HepG2 (cell line): ENCODE data around the gene ZMPSTE24. TPM values are rescaled to one million over a fixed set of nuclear protein-coding genes. Genes with fewer than 3 reads are reported as not detected.

Source experiments
- ATAC-seq: fragments of 200-7000 bp; cut with Tn5 transposase; 3 replicates; pipeline ENCODE4 v1.9.1; 2020; ENCODE audit warnings: mild to moderate bottlenecking, moderate library complexity
- BruUV-seq: library from RNA; stranded (reverse); fragments of 400-500 nt; replicated peaks from 2 replicates; lab custom pipeline; 2021; lab: Mats Ljungman, UMichigan
- CTCF ChIA-PET: fragments of 300-600 bp; formaldehyde crosslinking; extraction: SDS; loops from one replicate; lab custom pipeline; 2021; ENCODE audit warnings: low total read pairs, inconsistent platforms, low intra/inter-chr PET ratio; lab: Yijun Ruan, JAX
- POLR2A ChIA-PET: fragments of 350-600 bp; sonication (Branson Sonifier 250); formaldehyde crosslinking; loops from one replicate; lab custom pipeline; 2020; ENCODE audit warnings: antibody characterized with exemption, inconsistent platforms; lab: Yijun Ruan, JAX
- DNase-seq: peaks from one replicate; pipeline ENCODE4 v3.0.0-alpha.2; 2015; ENCODE audit warnings: low spot score
- FAIRE-seq: peaks from 3 replicates; lab custom pipeline; 2011; peaks lifted over from hg19 to GRCh38; lab: Jason Lieb, UNC
- H2AFZ ChIP-seq: one replicate; pipeline ENCODE4 v1.6.1; 2011; ENCODE audit warnings: low read length, inconsistent platforms
- H3K27ac ChIP-seq: fragments of 300-600 bp; 3 replicates; pipeline ENCODE4 v1.8.0; 2011; ENCODE audit warnings: mixed run types, mild to moderate bottlenecking, mixed read lengths, low read length, inconsistent platforms; ENCODE audit not compliant: insufficient read depth; ENCODE audit errors: extremely low read length
- H3K27me3 ChIP-seq, 2 experiments: fragments of 200-600 bp in 1 of 2; 2 replicates in 1 of 2; 3 replicates in 1 of 2; pipeline versions ENCODE4 v1.6.0 to v1.8.0; 2011; ENCODE audit warnings: low read length in 2 of 2, mild to moderate bottlenecking in 2 of 2, moderate library complexity in 2 of 2, inconsistent platforms in 1 of 2; ENCODE audit not compliant: insufficient read depth in 2 of 2, control insufficient read depth in 1 of 2
- H3K36me3 ChIP-seq, 2 experiments: fragments of 200-600 bp in 1 of 2; replicated peaks in 1 of 2; 2 replicates in 1 of 2; 3 replicates in 1 of 2; pipeline versions ENCODE4 v1.5.1 to v1.8.0; 2011; ENCODE audit warnings: low read length in 2 of 2, inconsistent platforms in 1 of 2; ENCODE audit not compliant: insufficient read depth in 2 of 2, control insufficient read depth in 1 of 2
- H3K4me1 ChIP-seq: 2 replicates; pipeline ENCODE4 v1.5.1; 2012; ENCODE audit warnings: low read length, inconsistent platforms; ENCODE audit not compliant: insufficient read depth
- H3K4me2 ChIP-seq: 2 replicates; pipeline ENCODE4 v1.6.0; 2011; ENCODE audit warnings: low read depth, low read length, inconsistent platforms
- H3K4me3 ChIP-seq, 3 experiments: fragments of 200-600 bp in 1 of 3; sonication (generic), shearing (Covaris generic) in 1 of 3; replicated peaks in 1 of 3; 2 replicates each; pipeline ENCODE4 v1.5.1; 2011 to 2016; ENCODE audit warnings: low read length in 3 of 3, inconsistent platforms in 2 of 3, low read depth in 2 of 3, mild to moderate bottlenecking in 2 of 3, control low read depth in 1 of 3, mixed read lengths in 1 of 3; ENCODE audit not compliant: insufficient read depth in 1 of 3
- H3K79me2 ChIP-seq: one replicate; pipeline ENCODE4 v1.6.1; 2011; ENCODE audit warnings: low read length, inconsistent platforms; ENCODE audit not compliant: insufficient read depth
- H3K9ac ChIP-seq: 2 replicates; pipeline ENCODE4 v1.6.0; 2011; ENCODE audit warnings: mild to moderate bottlenecking, low read depth, low read length, inconsistent platforms; ENCODE audit not compliant: insufficient read depth
- H3K9me3 ChIP-seq: 2 replicates; pipeline ENCODE4 v1.5.1; 2012; ENCODE audit warnings: mild to moderate bottlenecking, low read length
- H4K20me1 ChIP-seq: 2 replicates; pipeline ENCODE4 v1.6.0; 2011; ENCODE audit warnings: inconsistent platforms, mild to moderate bottlenecking, low read length, moderate library complexity; ENCODE audit not compliant: insufficient read depth
- CENPT ChIP-seq: sonication (generic); formaldehyde crosslinking; IDR thresholded peaks from 2 replicates; pipeline ENCODE4 v1.8.0; 2022; ENCODE audit warnings: low read depth, mild to moderate bottlenecking, moderate library complexity, missing genetic modification reagents
- DMTF1 ChIP-seq: sonication (generic); formaldehyde crosslinking; IDR thresholded peaks from 2 replicates; pipeline ENCODE4 v1.4.0; 2020; ENCODE audit warnings: mild to moderate bottlenecking, missing genetic modification reagents
- MLLT10 ChIP-seq: sonication (generic); formaldehyde crosslinking; IDR thresholded peaks from 2 replicates; pipeline ENCODE4 v1.4.0; 2020; ENCODE audit warnings: missing genetic modification reagents
- PHB2 ChIP-seq: fragments of 450-650 bp; IDR thresholded peaks from 2 replicates; pipeline ENCODE4 v1.6.1; 2018; ENCODE audit not compliant: partially characterized antibody
- RORA ChIP-seq: sonication (generic); formaldehyde crosslinking; IDR thresholded peaks from 2 replicates; pipeline ENCODE4 v1.5.0; 2020; ENCODE audit warnings: mild to moderate bottlenecking, missing genetic modification reagents, moderate library complexity
- SIX4 ChIP-seq: sonication (generic); formaldehyde crosslinking; IDR thresholded peaks from 2 replicates; pipeline ENCODE4 v1.4.0; 2020; ENCODE audit warnings: missing genetic modification reagents
- SOX6 ChIP-seq, 2 experiments: fragments of 450-650 bp in 1 of 2; sonication (generic) in 1 of 2; formaldehyde crosslinking in 1 of 2; IDR thresholded peaks; 2 replicates each; pipeline versions ENCODE4 v1.4.0 to v1.6.1; 2017 to 2020; ENCODE audit warnings: antibody characterized with exemption in 1 of 2, mild to moderate bottlenecking in 1 of 2, missing genetic modification reagents in 1 of 2
- STAG1 ChIP-seq: sonication (generic); formaldehyde crosslinking; IDR thresholded peaks from 2 replicates; pipeline ENCODE4 v1.4.0; 2020; ENCODE audit warnings: missing genetic modification reagents
- ZFYVE20 ChIP-seq: sonication (generic); formaldehyde crosslinking; IDR thresholded peaks from 2 replicates; pipeline ENCODE4 v1.8.0; 2023; ENCODE audit warnings: low read depth, mild to moderate bottlenecking, moderate library complexity, missing genetic modification reagents, borderline replicate concordance
- ZNF18 ChIP-seq: sonication (generic); formaldehyde crosslinking; IDR thresholded peaks from 2 replicates; pipeline ENCODE4 v1.8.0; 2022; ENCODE audit warnings: mild to moderate bottlenecking, missing genetic modification reagents; ENCODE audit not compliant: insufficient replicate concordance
- ZNF660 ChIP-seq: sonication (generic); formaldehyde crosslinking; IDR thresholded peaks from 2 replicates; pipeline ENCODE4 v1.5.1; 2020; ENCODE audit warnings: mild to moderate bottlenecking, low read depth, missing genetic modification reagents, borderline replicate concordance
- ZNF782 ChIP-seq: sonication (generic); formaldehyde crosslinking; IDR thresholded peaks from 2 replicates; pipeline ENCODE4 v1.4.0; 2020; ENCODE audit warnings: missing genetic modification reagents, mild to moderate bottlenecking, borderline replicate concordance
- ZNF850 ChIP-seq: sonication (generic); formaldehyde crosslinking; conservative IDR thresholded peaks from 2 replicates; pipeline ENCODE4 v1.9.0; 2021; ENCODE audit warnings: mild to moderate bottlenecking, missing genetic modification reagents
- ZSCAN29 ChIP-seq: sonication (generic); formaldehyde crosslinking; conservative IDR thresholded peaks from 2 replicates; pipeline ENCODE4 v1.4.0; 2020; ENCODE audit warnings: mild to moderate bottlenecking, missing genetic modification reagents
- WGBS: methylation state at CpG from one replicate; pipeline ENCODE4 v1.1.6; 2017; ENCODE audit warnings: low lambda C conversion rate; 5-methylcytosine and 5-hydroxymethylcytosine counted together
- in situ Hi-C: cut with HindIII; loops from 2 replicates; pipeline ENCODE4 v1.10.0; 2017; ENCODE audit warnings: low pct_unique_long_range_greater_than_20kb; ENCODE audit not compliant: extremely low pct_ligation_motif_present
- intact Hi-C: fragments of 100-400 bp; cut with micrococcal nuclease; formaldehyde crosslinking; loops from one replicate; pipeline ENCODE4 v1.10.0; 2022; ENCODE audit not compliant: unreplicated experiment
- polyA plus RNA-seq, 8 experiments: library from polyadenylated mRNA; depleted of rRNA in 3 of 8; stranded (reverse) in 7 of 8; unstranded in 1 of 8; fragments of >200 nt; fragmentation: Illumina TruSeq in 4 of 8; extraction: Trizol in 4 of 8; gene quantifications; 2 replicates each; pipeline versions ENCODE4 v1.2.1 to v1.2.3, GENCODE V29; 2011 to 2016; ENCODE audit warnings: low read depth in 4 of 8, missing spikeins in 1 of 8, mixed read lengths in 1 of 8; ENCODE audit not compliant: insufficient read depth in 1 of 8
- total RNA-seq, 5 experiments: library from RNA; depleted of rRNA; stranded (reverse); fragments of >200 nt; fragmentation: Illumina TruSeq; extraction: Trizol; gene quantifications; 2 replicates each; pipeline ENCODE4 v1.2.3, GENCODE V29; 2016; ENCODE audit warnings: low read depth in 1 of 5

Gene ZMPSTE24
- total and polyA plus RNA-seq, 2 of the 13 experiments (the other 11 are each of a cell fraction or from before 2014, with no cell fraction given), result 13.6 to 60.2 TPM

GRCh38 chr1:40318970-40319621, 61.1 kb downstream of the ZMPSTE24 start:
- TF ChIP-seq ZNF850 (no peak), ZNF782 (no peak), ZSCAN29 (CRISPR knock-in tag) (no peak), ZFYVE20 (CRISPR knock-in tag) (no peak), SOX6 (IDR thresholded peaks at IDR 0.05) (no peak), SOX6 (CRISPR knock-in tag; IDR thresholded peaks at IDR 0.05) (no peak), CENPT (CRISPR knock-in tag) (no peak), MLLT10 (CRISPR knock-in tag) (no peak), RORA (CRISPR knock-in tag) (no peak), SIX4 (no peak), ZNF660 (CRISPR knock-in tag) (no peak), ZNF18 (CRISPR knock-in tag) (no peak), DMTF1 (CRISPR knock-in tag) (no peak), STAG1 (CRISPR knock-in tag) (no peak), PHB2 (no peak)
- DNase-seq (no peak), ATAC-seq (no peak), FAIRE-seq (no peak)
- H3K9me3 ChIP-seq, result no peaks in the 10 kb centered on the region
- intact Hi-C loops, result loop anchor here (10.0 kb wide), 1 partner anchor 64 kb away; the partner anchor contains the start of gene ZMPSTE24
- H3K4me1 ChIP-seq, result peaks cover 33% of the 10 kb centered on the region
- H3K9ac ChIP-seq, result no peak overlapping the region
- no peaks in the 10 kb centered on the region for H3K79me2 ChIP-seq
- WGBS, result 100% methylated on average over 1 of the region's 4 CpGs
- POLR2A ChIA-PET, result no interaction called here
- no TSS peak for BruUV-seq
- peaks cover 0 to 11% of the 10 kb centered on the region in 2 experiments; a peak in 1 of 5 replicates for H3K27me3 ChIP-seq
- in situ Hi-C loops, result no loop called here
- no peaks in the 10 kb centered on the region for H3K36me3 ChIP-seq
- CTCF ChIA-PET, result no interaction called here
- H3K27ac ChIP-seq, result no peak overlapping the region
- no peak overlapping the region for H3K4me2 ChIP-seq
- H3K4me3 ChIP-seq, result no peak overlapping the region
- no peak overlapping the region for H2AFZ ChIP-seq
- H4K20me1 ChIP-seq, result no peaks in the 10 kb centered on the region
